HAP-1 (cell line): Measurements from ENCODE around the gene MRPL42.
"Not testable (repeated sequence)": the region's sequence is repeated elsewhere in the genome, so short reads cannot be mapped to it uniquely, and the experiment has no call there.

ENCODE experiments used
- DNase-seq, 2 experiments: peaks; one replicate each; pipeline ENCODE4 v3.0.0-alpha.2; 2016 to 2020; ENCODE audit warnings: low spot score in 2 of 2
- H3K27me3 ChIP-seq: fragments of 250-450 bp; sonication (Bioruptor Pico); 2 replicates; pipeline ENCODE4 v1.5.1; 2020; ENCODE audit warnings: low read depth, mild to moderate bottlenecking, moderate library complexity
- H3K36me3 ChIP-seq: fragments of 250-450 bp; sonication (Bioruptor Pico); replicated peaks from 2 replicates; pipeline ENCODE4 v1.5.1; 2020; ENCODE audit warnings: mild to moderate bottlenecking
- H3K4me1 ChIP-seq: fragments of 250-450 bp; sonication (Bioruptor Pico); 2 replicates; pipeline ENCODE4 v1.5.1; 2020; ENCODE audit warnings: mild to moderate bottlenecking
- H3K4me3 ChIP-seq: fragments of 250-450 bp; sonication (Bioruptor Pico); 2 replicates; pipeline ENCODE4 v1.5.1; 2020; ENCODE audit warnings: mild to moderate bottlenecking, moderate library complexity
- H3K9me3 ChIP-seq: fragments of 250-450 bp; sonication (Bioruptor Pico); 2 replicates; pipeline ENCODE4 v1.5.1; 2020; ENCODE audit warnings: mild to moderate bottlenecking, moderate library complexity
- in situ Hi-C: fragments of 300-500 bp; cut with MboI; formaldehyde crosslinking; loops from 3 replicates; pipeline ENCODE4 v1.14.3; 2020; ENCODE audit warnings: low sequenced_read_pairs, inconsistent platforms, mixed read lengths

Gene MRPL42

GRCh38 chr12:93494096-93494495 is 26.8 kb downstream of the MRPL42 start:
- H3K27me3 ChIP-seq: no peaks in the 10 kb centered on the region
- peaks cover 56% of the 10 kb centered on the region for H3K36me3 ChIP-seq
- H3K4me1 ChIP-seq: no peaks in the 10 kb centered on the region
- H3K9me3 ChIP-seq: no peaks in the 10 kb centered on the region
- no peak overlapping the region for H3K4me3 ChIP-seq
- DNase-seq: no peak
- in situ Hi-C loops: no loop called here

DNA sequence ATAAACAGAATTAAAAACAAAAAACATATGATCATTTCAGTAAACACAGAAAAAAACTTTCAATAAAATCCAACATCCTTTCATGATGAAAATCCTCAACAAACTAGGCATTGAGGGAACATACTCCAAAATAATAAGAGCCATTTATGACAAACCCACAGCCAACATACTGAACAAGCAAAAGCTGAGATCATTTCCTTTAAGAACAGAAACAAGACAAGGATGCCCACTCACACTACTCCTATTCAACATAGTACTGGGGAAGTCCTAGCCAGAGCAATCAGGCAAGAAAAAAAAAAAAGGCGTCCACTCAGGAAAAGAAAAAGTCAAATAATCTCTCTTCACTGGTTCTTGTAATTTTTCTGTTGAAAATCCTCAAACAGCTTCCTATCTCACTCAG is 30.1 kb downstream of the MRPL42 start:
- Histone ChIP-seq H3K9me3 (no peaks in the 10 kb centered on the region), H3K36me3 (peaks cover 47% of the 10 kb centered on the region), H3K4me1 (peaks cover 4% of the 10 kb centered on the region), H3K27me3 (no peaks in the 10 kb centered on the region), H3K4me3 (no peak overlapping the region)
- in situ Hi-C loops: no loop called here
- no peak for DNase-seq

GRCh38 chr12:93498813-93499212 is 31.5 kb downstream of the MRPL42 start:
- H3K4me3 ChIP-seq, H3K27me3 ChIP-seq, in situ Hi-C loops, H3K4me1 ChIP-seq, DNase-seq, H3K9me3 ChIP-seq: not testable (repeated sequence)
- peaks cover 52% of the 10 kb centered on the region for H3K36me3 ChIP-seq

DNA sequence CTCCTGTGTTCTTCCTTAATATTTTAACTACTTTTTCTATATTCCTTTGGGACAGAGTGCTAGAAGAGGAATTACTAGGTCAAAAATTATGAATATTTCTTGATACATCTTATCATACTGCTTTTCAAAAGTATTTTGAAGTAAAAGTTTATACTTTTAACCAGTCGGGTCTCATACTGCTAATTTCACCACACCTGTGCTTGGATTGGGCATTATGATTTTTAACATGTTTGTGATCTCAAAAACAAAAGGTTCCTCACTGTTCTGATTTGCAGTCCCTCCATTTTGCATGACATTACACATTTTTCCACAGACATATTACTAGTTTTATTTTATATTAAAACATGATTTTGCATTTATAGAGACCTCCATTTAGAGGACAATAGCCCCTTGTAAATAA is 32.9 kb downstream of the MRPL42 start:
- H3K4me1 ChIP-seq: peaks cover 4% of the 10 kb centered on the region
- H3K4me3 ChIP-seq: no peak overlapping the region
- H3K27me3 ChIP-seq: no peaks in the 10 kb centered on the region
- DNase-seq: no peak
- no peaks in the 10 kb centered on the region for H3K9me3 ChIP-seq
- peaks cover 55% of the 10 kb centered on the region for H3K36me3 ChIP-seq
- in situ Hi-C loops: no loop called here

GRCh38 chr12:93500667-93501066 is 33.4 kb downstream of the MRPL42 start:
- Histone ChIP-seq H3K27me3 (no peaks in the 10 kb centered on the region), H3K4me1 (peaks cover 4% of the 10 kb centered on the region), H3K36me3 (peaks cover 54% of the 10 kb centered on the region), H3K9me3 (no peaks in the 10 kb centered on the region), H3K4me3 (no peak overlapping the region)
- DNase-seq: no peak
- in situ Hi-C loops: no loop called here

GRCh38 chr12:93502802-93503623 is 35.7 kb downstream of the MRPL42 start:
- in situ Hi-C loops: no loop called here
- Histone ChIP-seq H3K4me1 (peaks cover 4% of the 10 kb centered on the region), H3K36me3 (peaks cover 44% of the 10 kb centered on the region), H3K9me3 (no peaks in the 10 kb centered on the region), H3K27me3 (no peaks in the 10 kb centered on the region), H3K4me3 (no peak overlapping the region)
- peak; percentile 38 to 74 for DNase-seq

DNA sequence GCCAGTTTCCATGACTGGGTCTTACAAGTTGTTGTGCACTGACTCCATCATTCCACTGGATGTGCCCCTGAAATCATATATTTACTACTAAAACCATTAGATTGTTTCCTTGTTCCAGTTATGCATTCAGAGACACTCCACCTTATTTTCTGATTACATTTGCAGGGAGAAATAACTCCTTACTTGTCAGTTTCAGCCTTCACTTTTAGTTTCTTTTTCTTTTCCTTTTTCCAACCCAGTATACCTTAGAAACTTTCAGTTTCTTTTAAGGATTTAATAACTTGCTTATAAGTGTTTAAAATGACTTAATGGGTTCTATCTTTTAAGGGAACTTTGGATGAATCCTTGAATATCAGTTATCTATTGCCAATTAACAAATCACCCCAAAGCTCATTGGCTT is 39.9 kb downstream of the MRPL42 start:
- in situ Hi-C loops: loop anchor here (5.0 kb wide), 1 partner anchor 595 kb away; no protein-coding TSS in a partner anchor

GRCh38 chr12:93509506-93509905 is 42.2 kb downstream of the MRPL42 start:
- no peaks in the 10 kb centered on the region for H3K9me3 ChIP-seq
- no peak for DNase-seq
- no peaks in the 10 kb centered on the region for H3K4me1 ChIP-seq
- no peaks in the 10 kb centered on the region for H3K27me3 ChIP-seq
- H3K4me3 ChIP-seq: no peak overlapping the region
- peaks cover 11% of the 10 kb centered on the region for H3K36me3 ChIP-seq
- in situ Hi-C loops: loop anchor here (5.0 kb wide), 1 partner anchor 593 kb away; no protein-coding TSS in a partner anchor

More for the DNA sequence above, 39.9 kb downstream of the MRPL42 start:
- DNase-seq: no peak
- Histone ChIP-seq H3K4me1 (no peaks in the 10 kb centered on the region; the same call in 1 of the 2 replicates), H3K9me3 (no peaks in the 10 kb centered on the region), H3K4me3 (no peak overlapping the region), H3K36me3 (peaks cover 24% of the 10 kb centered on the region), H3K27me3 (no peaks in the 10 kb centered on the region)

- Histone ChIP-seq H3K9me3 (no peaks in the 10 kb centered on the region), H3K4me3 (no peak overlapping the region), H3K4me1 (0 out of 2 replicates have a peak, but pooled peaks cover 4% of the 10 kb centered on the region), H3K36me3 (no peaks in the 10 kb centered on the region), H3K27me3 (no peaks in the 10 kb centered on the region)
- in situ Hi-C loops: no loop called here
- DNase-seq: no peak
Measured at GRCh38 chr12:93514853-93515252, 47.5 kb downstream of the MRPL42 start.

DNA sequence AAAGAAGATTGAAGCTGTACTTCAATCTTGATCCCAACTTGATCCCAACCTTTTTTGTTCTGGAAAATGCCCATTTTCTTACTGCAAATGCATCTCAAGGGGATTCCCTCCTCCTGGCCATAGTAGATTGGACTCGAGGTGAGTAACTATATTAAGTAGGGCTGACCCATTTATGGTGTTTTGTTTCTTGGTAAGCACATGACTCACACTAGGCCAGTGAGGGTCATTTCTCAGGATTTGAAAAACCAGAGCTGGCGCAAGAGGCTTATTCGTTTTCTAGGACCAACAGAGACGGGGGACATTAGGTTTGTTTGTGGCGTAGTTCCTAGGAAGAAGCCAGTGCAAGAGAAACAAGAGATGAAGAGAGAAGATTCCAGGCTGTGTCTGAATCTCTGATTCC is 51.4 kb downstream of the MRPL42 start:
- Histone ChIP-seq H3K4me3 (no peak overlapping the region), H3K27me3 (no peaks in the 10 kb centered on the region), H3K36me3 (no peaks in the 10 kb centered on the region), H3K4me1 (peaks cover 14% of the 10 kb centered on the region; the same call in 1 of the 2 replicates), H3K9me3 (no peaks in the 10 kb centered on the region)
- in situ Hi-C loops: no loop called here
- no peak for DNase-seq

GRCh38 chr12:93519859-93520258 is 52.5 kb downstream of the MRPL42 start:
- Histone ChIP-seq H3K27me3 (no peaks in the 10 kb centered on the region), H3K4me1 (peaks cover 14% of the 10 kb centered on the region; the same call in 1 of the 2 replicates), H3K9me3 (no peaks in the 10 kb centered on the region), H3K36me3 (no peaks in the 10 kb centered on the region), H3K4me3 (no peak overlapping the region)
- in situ Hi-C loops: no loop called here
- peak in 1 of 2 experiments; percentile 16 for DNase-seq

- H3K9me3 ChIP-seq: no peaks in the 10 kb centered on the region
- no peak overlapping the region for H3K4me3 ChIP-seq
- peaks cover 14% of the 10 kb centered on the region; the same call in 1 of the 2 replicates for H3K4me1 ChIP-seq
- in situ Hi-C loops: no loop called here
- no peaks in the 10 kb centered on the region for H3K36me3 ChIP-seq
- H3K27me3 ChIP-seq: no peaks in the 10 kb centered on the region
- DNase-seq: peak in 1 of 2 experiments; percentile 21
Measured at GRCh38 chr12:93520454-93520853, 53.1 kb downstream of the MRPL42 start.

- Histone ChIP-seq H3K4me3 (no peak overlapping the region), H3K4me1 (peaks cover 19% of the 10 kb centered on the region), H3K9me3 (no peaks in the 10 kb centered on the region), H3K36me3 (no peaks in the 10 kb centered on the region), H3K27me3 (no peaks in the 10 kb centered on the region)
- in situ Hi-C loops: no loop called here
- no peak for DNase-seq
Measured at GRCh38 chr12:93521225-93522080, 54.1 kb downstream of the MRPL42 start.
